ENCODE measurements around the gene SYDE2.

GRCh38 chr1:85224295-85224694 lies 23.5 kb upstream of the SYDE2 start:
- TF ChIP-seq CTCF (IDR thresholded peaks at IDR 0.05), result no peak
- TF ChIP-seq POLR2A (IDR thresholded peaks at IDR 0.05), result no peak

Measured in right lobe of liver (tissue), 4 donors.